ENCODE measurements around the gene CXCL17.

The CXCL17 gene

GRCh38 chr19:42472402-42473147, 29.8 kb upstream of the CXCL17 start:
- no peaks in the 10 kb centered on the region for H4K20me1 ChIP-seq (ENCODE audit: insufficient read depth)
- no peak overlapping the region for H2AFZ ChIP-seq (ENCODE audit: low read depth)
- no peak overlapping the region for H3K4me2 ChIP-seq
- no peaks in the 10 kb centered on the region for H3K36me3 ChIP-seq (ENCODE audit: insufficient read depth)
- no peak overlapping the region for H3K27ac ChIP-seq
- no peaks in the 10 kb centered on the region for H3K27me3 ChIP-seq (ENCODE audit: insufficient read depth, low read depth)
- no peak for TF ChIP-seq CTCF (conservative IDR thresholded peaks at IDR 0.05; ENCODE audit: low read depth, low read length)
- H3K4me3 ChIP-seq (IDR thresholded peaks at IDR 0.05; ENCODE audit: insufficient read depth, low read depth, low read length): no peak overlapping the region
- H3K79me2 ChIP-seq (ENCODE audit: insufficient read depth, low read depth): no peaks in the 10 kb centered on the region
- H3K4me1 ChIP-seq (ENCODE audit: low read depth, poor library complexity, severe bottlenecking): no peaks in the 10 kb centered on the region
- no peak overlapping the region for H3K9ac ChIP-seq

- no peak for TF ChIP-seq CTCF (conservative IDR thresholded peaks at IDR 0.05; ENCODE audit: low read depth, low read length)
- Histone ChIP-seq H3K4me3 (IDR thresholded peaks at IDR 0.05; ENCODE audit: insufficient read depth, low read depth, low read length) (no peak overlapping the region), H3K4me2 (no peak overlapping the region), H3K4me1 (ENCODE audit: low read depth, poor library complexity, severe bottlenecking) (no peaks in the 10 kb centered on the region), H3K36me3 (ENCODE audit: insufficient read depth) (no peaks in the 10 kb centered on the region), H3K79me2 (ENCODE audit: insufficient read depth, low read depth) (no peaks in the 10 kb centered on the region), H3K27ac (no peak overlapping the region), H2AFZ (ENCODE audit: low read depth) (no peak overlapping the region), H3K27me3 (ENCODE audit: insufficient read depth, low read depth) (no peaks in the 10 kb centered on the region), H4K20me1 (ENCODE audit: insufficient read depth) (no peaks in the 10 kb centered on the region), H3K9ac (no peak overlapping the region)
Measured at GRCh38 chr19:42471554-42472249, 29.0 kb upstream of the CXCL17 start.

- Histone ChIP-seq H3K9ac (no peak overlapping the region), H3K36me3 (ENCODE audit: insufficient read depth) (no peaks in the 10 kb centered on the region), H4K20me1 (ENCODE audit: insufficient read depth) (no peaks in the 10 kb centered on the region), H3K4me2 (no peak overlapping the region), H3K4me1 (ENCODE audit: low read depth, poor library complexity, severe bottlenecking) (no peaks in the 10 kb centered on the region), H3K79me2 (ENCODE audit: insufficient read depth, low read depth) (no peaks in the 10 kb centered on the region), H3K27me3 (ENCODE audit: insufficient read depth, low read depth) (no peaks in the 10 kb centered on the region), H2AFZ (ENCODE audit: low read depth) (no peak overlapping the region), H3K4me3 (IDR thresholded peaks at IDR 0.05; ENCODE audit: insufficient read depth, low read depth, low read length) (no peak overlapping the region), H3K27ac (no peak overlapping the region)
- no peak for TF ChIP-seq CTCF (conservative IDR thresholded peaks at IDR 0.05; ENCODE audit: low read depth, low read length)
Measured at GRCh38 chr19:42469311-42470235, 26.8 kb upstream of the CXCL17 start.

GRCh38 chr19:42468273-42468796, 25.6 kb upstream of the CXCL17 start:
- no peak overlapping the region for H3K9ac ChIP-seq
- H3K4me3 ChIP-seq (IDR thresholded peaks at IDR 0.05; ENCODE audit: insufficient read depth, low read depth, low read length): no peak overlapping the region
- H3K4me2 ChIP-seq: no peak overlapping the region
- H3K36me3 ChIP-seq (ENCODE audit: insufficient read depth): no peaks in the 10 kb centered on the region
- no peaks in the 10 kb centered on the region for H3K27me3 ChIP-seq (ENCODE audit: insufficient read depth, low read depth)
- H3K79me2 ChIP-seq (ENCODE audit: insufficient read depth, low read depth): no peaks in the 10 kb centered on the region
- no peaks in the 10 kb centered on the region for H3K4me1 ChIP-seq (ENCODE audit: low read depth, poor library complexity, severe bottlenecking)
- H4K20me1 ChIP-seq (ENCODE audit: insufficient read depth): no peaks in the 10 kb centered on the region
- TF ChIP-seq CTCF (conservative IDR thresholded peaks at IDR 0.05; ENCODE audit: low read depth, low read length): no peak
- H2AFZ ChIP-seq (ENCODE audit: low read depth): no peak overlapping the region
- no peak overlapping the region for H3K27ac ChIP-seq

Measured in KMS-11 (cell line).